ENCODE data around the gene PRDX6. TPM values are rescaled to one million over a fixed set of nuclear protein-coding genes. Genes with fewer than 3 reads are reported as not detected.

The PRDX6 gene
- total RNA-seq, 1 donor from 2014 or later: 155 TPM

GRCh38 chr1:173475564-173476196 is 1.5 kb upstream of the PRDX6 start:
- Mint-ChIP-seq H3K27me3 (ENCODE audit: low read depth) (no peaks in the 10 kb centered on the region), H3K9me3 (ENCODE audit: low read depth) (no peaks in the 10 kb centered on the region), H3K27ac (ENCODE audit: unreplicated experiment) (peak overlapping the region; percentile 81), H3K4me1 (ENCODE audit: low read depth) (peaks cover 57% of the 10 kb centered on the region), H3K4me3 (ENCODE audit: unreplicated experiment) (peak overlapping the region; percentile 83), H3K36me3 (ENCODE audit: low read depth) (peaks cover 3% of the 10 kb centered on the region)
- TF ChIP-seq CTCF (IDR thresholded peaks at IDR 0.05): no peak
- no peak for DNase-seq (ENCODE audit: low spot score)

- peaks cover 57% of the 10 kb centered on the region for H3K4me1 Mint-ChIP-seq (ENCODE audit: low read depth)
- H3K9me3 Mint-ChIP-seq (ENCODE audit: low read depth): no peaks in the 10 kb centered on the region
- H3K27me3 Mint-ChIP-seq (ENCODE audit: low read depth): no peaks in the 10 kb centered on the region
- peaks cover 4% of the 10 kb centered on the region for H3K36me3 Mint-ChIP-seq (ENCODE audit: low read depth)
- H3K4me3 Mint-ChIP-seq (ENCODE audit: unreplicated experiment): peak overlapping the region; percentile 83
- peak overlapping the region; percentile 96 for H3K27ac Mint-ChIP-seq (ENCODE audit: unreplicated experiment)
- no peak for DNase-seq (ENCODE audit: low spot score)
- no peak for TF ChIP-seq CTCF (IDR thresholded peaks at IDR 0.05)
Measured at GRCh38 chr1:173476197-173476664, 904 bp upstream of the PRDX6 start.

- no peaks in the 10 kb centered on the region for H3K9me3 Mint-ChIP-seq (ENCODE audit: low read depth)
- DNase-seq (ENCODE audit: low spot score): no peak
- H3K27me3 Mint-ChIP-seq (ENCODE audit: low read depth): no peaks in the 10 kb centered on the region
- H3K36me3 Mint-ChIP-seq (ENCODE audit: low read depth): peaks cover 9% of the 10 kb centered on the region
- H3K4me1 Mint-ChIP-seq (ENCODE audit: low read depth): peaks cover 57% of the 10 kb centered on the region
- TF ChIP-seq CTCF (IDR thresholded peaks at IDR 0.05): peak; percentile 27
- H3K4me3 Mint-ChIP-seq (ENCODE audit: unreplicated experiment): peak overlapping the region; percentile 96
- H3K27ac Mint-ChIP-seq (ENCODE audit: unreplicated experiment): peak overlapping the region; percentile 96
Measured at GRCh38 chr1:173476665-173477285, 360 bp upstream of the PRDX6 start.

- no peak for TF ChIP-seq CTCF (IDR thresholded peaks at IDR 0.05)
- peaks cover 55% of the 10 kb centered on the region for H3K4me1 Mint-ChIP-seq (ENCODE audit: low read depth)
- no peak for DNase-seq (ENCODE audit: low spot score)
- no peaks in the 10 kb centered on the region for H3K9me3 Mint-ChIP-seq (ENCODE audit: low read depth)
- H3K36me3 Mint-ChIP-seq (ENCODE audit: low read depth): peaks cover 19% of the 10 kb centered on the region
- H3K27ac Mint-ChIP-seq (ENCODE audit: unreplicated experiment): peak overlapping the region; percentile 93
- no peaks in the 10 kb centered on the region for H3K27me3 Mint-ChIP-seq (ENCODE audit: low read depth)
- H3K4me3 Mint-ChIP-seq (ENCODE audit: unreplicated experiment): peak overlapping the region; percentile 96
Measured at GRCh38 chr1:173478094-173478674, 1.0 kb downstream of the PRDX6 start.

GRCh38 chr1:173479649-173480048 is 2.5 kb downstream of the PRDX6 start:
- peaks cover 26% of the 10 kb centered on the region for H3K36me3 Mint-ChIP-seq (ENCODE audit: low read depth)
- TF ChIP-seq CTCF (IDR thresholded peaks at IDR 0.05): no peak

More at GRCh38 chr1:173479649-173480048, 2.5 kb downstream of the PRDX6 start:
- no peak overlapping the region for H3K4me3 Mint-ChIP-seq (ENCODE audit: unreplicated experiment)
- peaks cover 41% of the 10 kb centered on the region for H3K4me1 Mint-ChIP-seq (ENCODE audit: low read depth)
- H3K27ac Mint-ChIP-seq (ENCODE audit: unreplicated experiment): no peak overlapping the region
- no peaks in the 10 kb centered on the region for H3K9me3 Mint-ChIP-seq (ENCODE audit: low read depth)
- no peak for DNase-seq (ENCODE audit: low spot score)
- H3K27me3 Mint-ChIP-seq (ENCODE audit: low read depth): no peaks in the 10 kb centered on the region

All from chondrocyte (in vitro differentiated cells).